Fibroblast of lung (primary cell): ENCODE results near the gene BEND7.

ENCODE experiments used
- EZH2 ChIP-seq: IDR thresholded peaks from 2 replicates; pipeline ENCODE4 v1.5.1; 2012; ENCODE audit warnings: low read length, control low read depth, mild to moderate bottlenecking; ENCODE audit errors: missing control alignments
- TF ChIP-seq, protein P1 (sequence below), 2 donors: IDR thresholded peaks in 1 of 2; conservative IDR thresholded peaks in 1 of 2; 1 replicate in 1 of 2; 2 replicates in 1 of 2; pipeline ENCODE4 v1.5.1; 2011 to 2012; ENCODE audit warnings: low read length in 2 of 2, control low read depth in 1 of 2, inconsistent platforms in 1 of 2, low read depth in 1 of 2, mild to moderate bottlenecking in 1 of 2

GRCh38 chr10:13462551-13462950 is 66.3 kb downstream of the BEND7 start:
- TF ChIP-seq, protein P1, sequence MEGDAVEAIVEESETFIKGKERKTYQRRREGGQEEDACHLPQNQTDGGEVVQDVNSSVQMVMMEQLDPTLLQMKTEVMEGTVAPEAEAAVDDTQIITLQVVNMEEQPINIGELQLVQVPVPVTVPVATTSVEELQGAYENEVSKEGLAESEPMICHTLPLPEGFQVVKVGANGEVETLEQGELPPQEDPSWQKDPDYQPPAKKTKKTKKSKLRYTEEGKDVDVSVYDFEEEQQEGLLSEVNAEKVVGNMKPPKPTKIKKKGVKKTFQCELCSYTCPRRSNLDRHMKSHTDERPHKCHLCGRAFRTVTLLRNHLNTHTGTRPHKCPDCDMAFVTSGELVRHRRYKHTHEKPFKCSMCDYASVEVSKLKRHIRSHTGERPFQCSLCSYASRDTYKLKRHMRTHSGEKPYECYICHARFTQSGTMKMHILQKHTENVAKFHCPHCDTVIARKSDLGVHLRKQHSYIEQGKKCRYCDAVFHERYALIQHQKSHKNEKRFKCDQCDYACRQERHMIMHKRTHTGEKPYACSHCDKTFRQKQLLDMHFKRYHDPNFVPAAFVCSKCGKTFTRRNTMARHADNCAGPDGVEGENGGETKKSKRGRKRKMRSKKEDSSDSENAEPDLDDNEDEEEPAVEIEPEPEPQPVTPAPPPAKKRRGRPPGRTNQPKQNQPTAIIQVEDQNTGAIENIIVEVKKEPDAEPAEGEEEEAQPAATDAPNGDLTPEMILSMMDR (conservative IDR thresholded peaks at IDR 0.05 in 1 of 2, IDR thresholded peaks at IDR 0.05 in 1 of 2; ENCODE audit: low read depth in 1 of 2, low read length in 2 of 2), result no peak
- no peak for TF ChIP-seq EZH2
